AG04450 (cell line): ENCODE results near the gene ATP2B2. TPM values are rescaled to one million over a fixed set of nuclear protein-coding genes. Genes with fewer than 3 reads are reported as not detected.

ENCODE experiments used
- CTCF ChIA-PET: fragments of 300-600, 350-600 bp; formaldehyde crosslinking; extraction: SDS; loops from one replicate; lab custom pipeline; 2022; ENCODE audit warnings: antibody characterized with exemption, inconsistent platforms; lab: Charles Lee
- POLR2A ChIA-PET: fragments of 350-600 bp; formaldehyde crosslinking; extraction: SDS; loops from one replicate; lab custom pipeline; 2021; ENCODE audit warnings: antibody characterized with exemption, inconsistent platforms; lab: Yijun Ruan, JAX
- DNase-seq: peaks from one replicate; pipeline ENCODE4 v3.0.0-alpha.2; 2011; ENCODE audit warnings: low read depth, low spot score
- H3K27ac ChIP-seq: one replicate; pipeline ENCODE4 v1.5.1; 2012; ENCODE audit warnings: low read depth, low read length, control low read depth
- H3K27me3 ChIP-seq: one replicate; pipeline ENCODE4 v1.6.0; 2012; ENCODE audit warnings: low read length; ENCODE audit not compliant: control insufficient read depth, insufficient read depth
- H3K4me3 ChIP-seq: 2 replicates; pipeline ENCODE4 v1.5.1; 2011; ENCODE audit warnings: mild to moderate bottlenecking, low read depth, low read length, control low read depth
- H3K9me3 ChIP-seq: 2 replicates; pipeline ENCODE4 v1.5.1; 2012; ENCODE audit warnings: low read length; ENCODE audit not compliant: control insufficient read depth, insufficient read depth
- polyA plus RNA-seq: library from polyadenylated mRNA; depleted of rRNA; stranded (reverse); fragments of >200 nt; gene quantifications from 2 replicates; pipeline ENCODE4 v1.2.3, GENCODE V29; 2011
- TF ChIP-seq, protein P1 (sequence below): IDR thresholded peaks from 2 replicates; pipeline ENCODE4 v1.5.1; 2011; ENCODE audit warnings: low read depth, low read length, control low read depth, inconsistent platforms

Gene ATP2B2
- polyA plus RNA-seq, 1 experiment = 0.01 TPM

DNA sequence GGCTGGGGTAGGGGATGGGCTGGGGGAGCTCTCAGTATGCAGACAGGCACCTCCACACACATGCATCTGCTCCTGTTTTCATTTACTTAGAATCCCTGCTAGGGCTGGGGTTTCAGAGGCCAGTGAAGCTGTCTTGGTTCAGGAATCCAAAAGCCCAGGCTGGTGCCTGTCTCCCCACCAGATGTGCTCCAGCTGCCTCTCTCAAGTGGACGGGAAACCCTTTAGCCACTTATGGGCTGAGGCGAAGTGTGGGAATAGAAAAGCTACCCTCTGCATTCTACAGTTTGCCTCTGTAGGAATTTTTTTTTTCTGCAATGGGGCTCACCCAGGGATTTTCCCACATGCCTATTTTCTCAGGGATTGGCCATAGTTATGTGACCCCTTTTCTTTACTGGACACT, 72.5 kb downstream of the ATP2B2 start:
- peak; percentile 18 for DNase-seq
- TF ChIP-seq, protein P1, sequence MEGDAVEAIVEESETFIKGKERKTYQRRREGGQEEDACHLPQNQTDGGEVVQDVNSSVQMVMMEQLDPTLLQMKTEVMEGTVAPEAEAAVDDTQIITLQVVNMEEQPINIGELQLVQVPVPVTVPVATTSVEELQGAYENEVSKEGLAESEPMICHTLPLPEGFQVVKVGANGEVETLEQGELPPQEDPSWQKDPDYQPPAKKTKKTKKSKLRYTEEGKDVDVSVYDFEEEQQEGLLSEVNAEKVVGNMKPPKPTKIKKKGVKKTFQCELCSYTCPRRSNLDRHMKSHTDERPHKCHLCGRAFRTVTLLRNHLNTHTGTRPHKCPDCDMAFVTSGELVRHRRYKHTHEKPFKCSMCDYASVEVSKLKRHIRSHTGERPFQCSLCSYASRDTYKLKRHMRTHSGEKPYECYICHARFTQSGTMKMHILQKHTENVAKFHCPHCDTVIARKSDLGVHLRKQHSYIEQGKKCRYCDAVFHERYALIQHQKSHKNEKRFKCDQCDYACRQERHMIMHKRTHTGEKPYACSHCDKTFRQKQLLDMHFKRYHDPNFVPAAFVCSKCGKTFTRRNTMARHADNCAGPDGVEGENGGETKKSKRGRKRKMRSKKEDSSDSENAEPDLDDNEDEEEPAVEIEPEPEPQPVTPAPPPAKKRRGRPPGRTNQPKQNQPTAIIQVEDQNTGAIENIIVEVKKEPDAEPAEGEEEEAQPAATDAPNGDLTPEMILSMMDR = no peak
- Histone ChIP-seq H3K4me3 (no peak overlapping the region), H3K9me3 (no peaks in the 10 kb centered on the region), H3K27me3 (peaks cover 17% of the 10 kb centered on the region), H3K27ac (no peak overlapping the region)
- ChIA-PET CTCF (interaction anchor here (1.1 kb wide), 1 partner anchor 89 kb away, joined by 3 read pairs; no protein-coding TSS in a partner anchor), POLR2A (no interaction called here)

DNA sequence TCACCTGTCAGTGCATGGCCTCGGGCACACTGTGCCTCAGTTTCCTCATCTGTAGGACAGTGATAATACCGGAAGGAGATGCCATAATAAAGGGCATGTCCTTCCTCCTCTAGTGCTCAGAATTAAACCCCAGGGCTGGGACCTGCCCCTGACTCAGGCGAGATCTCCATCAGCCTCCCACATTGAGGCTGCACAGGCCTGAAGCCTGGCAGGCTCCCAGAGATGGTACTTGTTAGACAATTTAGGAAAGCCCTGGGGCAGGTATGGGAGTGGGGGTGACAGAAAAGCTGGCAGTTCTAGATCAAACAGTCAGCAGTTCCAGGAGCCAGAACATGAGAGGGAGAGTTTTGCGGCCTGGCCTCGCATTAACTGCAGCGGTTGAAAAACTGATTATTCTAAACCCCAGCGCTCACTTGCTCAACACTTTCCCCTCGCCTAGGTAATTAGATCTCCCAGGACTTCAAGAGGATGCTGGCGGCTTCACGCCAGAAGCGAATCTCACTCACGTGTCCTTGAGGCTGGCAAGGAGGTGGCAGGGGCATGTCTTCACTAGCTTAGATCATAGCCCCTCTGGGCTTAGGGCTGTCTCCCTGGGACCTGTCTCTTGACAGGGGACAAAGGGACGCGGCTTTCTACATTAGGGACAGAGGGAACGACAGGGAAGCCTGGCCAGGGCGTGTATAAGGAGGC, 73.1 kb downstream of the ATP2B2 start:
- H3K27ac ChIP-seq = peak overlapping the region; percentile 21

DNA sequence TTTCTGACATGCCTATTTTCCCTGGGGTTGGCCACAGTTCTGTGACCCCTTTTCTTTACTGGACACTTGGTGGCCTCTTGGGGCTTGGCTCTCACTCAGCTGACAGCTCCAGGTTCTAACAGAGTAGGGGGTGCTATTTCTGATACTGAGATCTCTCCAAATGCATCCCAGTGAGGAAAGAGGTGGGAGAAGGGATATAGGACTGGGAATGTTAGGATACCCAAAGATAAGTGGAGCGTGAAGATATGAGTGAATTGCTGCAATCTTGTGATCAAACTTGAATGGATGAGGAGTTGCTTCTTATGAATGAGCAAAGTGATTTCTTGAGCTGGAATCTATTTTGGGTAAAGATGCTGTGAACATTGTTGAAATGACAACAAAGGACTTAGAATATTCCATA, 74.6 kb downstream of the ATP2B2 start:
- Histone ChIP-seq H3K27ac (no peak overlapping the region), H3K27me3 (peaks cover 24% of the 10 kb centered on the region), H3K9me3 (no peaks in the 10 kb centered on the region), H3K4me3 (no peak overlapping the region)
- TF ChIP-seq, protein P1 = no peak
- ChIA-PET POLR2A (no interaction called here), CTCF (no interaction called here)
- no peak for DNase-seq

More for the DNA sequence above, 73.1 kb downstream of the ATP2B2 start:
- Histone ChIP-seq H3K4me3 (no peak overlapping the region), H3K9me3 (no peaks in the 10 kb centered on the region), H3K27me3 (peaks cover 17% of the 10 kb centered on the region)
- TF ChIP-seq, protein P1 = no peak
- POLR2A ChIA-PET = no interaction called here
- DNase-seq = no peak
- CTCF ChIA-PET = interaction anchor here (1.1 kb wide), 1 partner anchor 88 kb away, joined by 3 read pairs; no protein-coding TSS in a partner anchor

DNA sequence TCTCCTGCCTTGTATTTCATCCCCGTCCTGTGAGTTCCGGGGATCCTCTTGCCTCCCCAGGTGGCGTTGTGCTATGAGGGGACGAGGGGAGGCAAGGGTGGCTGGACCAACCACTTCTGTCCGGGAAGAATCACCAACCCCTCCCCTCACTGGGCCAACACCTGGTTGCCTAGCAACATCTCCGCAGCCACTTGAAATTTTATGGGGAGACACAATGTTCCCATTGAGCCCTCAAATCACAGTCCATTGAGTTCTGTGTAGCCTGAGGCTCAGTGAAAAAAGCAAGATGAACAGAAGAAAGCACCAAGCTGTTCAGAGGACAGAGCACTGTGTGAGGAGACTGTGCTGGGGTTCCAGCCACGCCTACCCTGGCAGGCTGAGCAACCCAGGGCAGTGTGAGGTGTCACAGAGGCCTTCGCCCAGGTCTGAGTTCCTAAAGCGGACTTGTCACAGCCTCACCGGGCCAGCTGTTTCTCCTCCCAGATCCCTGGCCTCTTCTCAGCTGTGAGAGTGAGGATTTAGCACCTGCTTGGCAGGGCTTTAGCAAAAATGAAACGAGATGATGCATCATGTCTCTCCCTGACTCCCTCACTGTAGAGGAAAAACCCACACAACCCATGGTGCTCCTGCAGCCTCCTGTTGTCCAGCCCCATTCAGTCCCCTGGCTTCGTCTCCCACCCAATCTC, 76.8 kb downstream of the ATP2B2 start:
- POLR2A ChIA-PET = no interaction called here
- DNase-seq = no peak

More for the DNA sequence above, 76.8 kb downstream of the ATP2B2 start:
- no peak overlapping the region for H3K27ac ChIP-seq
- TF ChIP-seq, protein P1 = no peak
- CTCF ChIA-PET = no interaction called here
- H3K27me3 ChIP-seq = peaks cover 29% of the 10 kb centered on the region
- H3K4me3 ChIP-seq = no peak overlapping the region
- H3K9me3 ChIP-seq = no peaks in the 10 kb centered on the region
